Measurements from ENCODE around the gene GPC5. TPM values are rescaled to one million over a fixed set of nuclear protein-coding genes. Genes with fewer than 3 reads are reported as not detected.

Gene GPC5
- total RNA-seq, 1 donor from 2014 or later = 10.2 TPM

GRCh38 chr13:91701975-91702374 lies 303.6 kb downstream of the GPC5 start:
- no peak for TF ChIP-seq CTCF (IDR thresholded peaks at IDR 0.05; ENCODE audit: partially characterized antibody, unreplicated experiment)
- no peaks in the 10 kb centered on the region for H3K9me3 Mint-ChIP-seq (ENCODE audit: unreplicated experiment)
- H3K27ac Mint-ChIP-seq (ENCODE audit: unreplicated experiment) = no peak overlapping the region
- no peak overlapping the region for H3K4me3 Mint-ChIP-seq (ENCODE audit: unreplicated experiment)
- H3K36me3 Mint-ChIP-seq (ENCODE audit: unreplicated experiment) = no peaks in the 10 kb centered on the region
- no peaks in the 10 kb centered on the region for H3K27me3 Mint-ChIP-seq (ENCODE audit: unreplicated experiment)
- no peaks in the 10 kb centered on the region for H3K4me1 Mint-ChIP-seq (ENCODE audit: low read depth, unreplicated experiment)
- DNase-seq = no peak

GRCh38 chr13:91702411-91702810 lies 304.0 kb downstream of the GPC5 start:
- Mint-ChIP-seq H3K4me3 (ENCODE audit: unreplicated experiment) (no peak overlapping the region), H3K27ac (ENCODE audit: unreplicated experiment) (no peak overlapping the region), H3K4me1 (ENCODE audit: low read depth, unreplicated experiment) (no peaks in the 10 kb centered on the region), H3K36me3 (ENCODE audit: unreplicated experiment) (no peaks in the 10 kb centered on the region), H3K27me3 (ENCODE audit: unreplicated experiment) (no peaks in the 10 kb centered on the region), H3K9me3 (ENCODE audit: unreplicated experiment) (no peaks in the 10 kb centered on the region)
- TF ChIP-seq CTCF (IDR thresholded peaks at IDR 0.05; ENCODE audit: partially characterized antibody, unreplicated experiment) = no peak
- DNase-seq = no peak

DNA sequence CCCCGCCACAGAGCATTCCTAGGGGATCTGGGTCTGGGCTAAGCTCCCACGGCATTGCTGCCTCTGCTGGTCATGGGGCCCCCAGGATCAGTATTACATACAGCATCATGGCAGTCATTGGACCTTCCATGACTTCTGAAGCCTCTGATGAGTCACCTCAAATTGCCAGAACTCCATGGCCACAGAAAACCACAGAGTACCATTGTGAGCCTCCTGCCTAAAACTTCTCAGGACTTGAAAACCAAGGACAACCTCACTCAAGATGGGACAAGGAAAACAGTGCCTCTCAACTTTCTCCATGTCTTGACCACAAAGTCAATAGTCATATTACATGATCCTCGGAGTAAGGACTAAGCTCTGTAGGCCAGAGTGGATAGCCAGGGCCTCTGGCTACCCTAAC lies 306.0 kb downstream of the GPC5 start:
- Mint-ChIP-seq H3K27me3 (ENCODE audit: unreplicated experiment) (no peaks in the 10 kb centered on the region), H3K4me3 (ENCODE audit: unreplicated experiment) (no peak overlapping the region), H3K36me3 (ENCODE audit: unreplicated experiment) (no peaks in the 10 kb centered on the region), H3K27ac (ENCODE audit: unreplicated experiment) (no peak overlapping the region), H3K9me3 (ENCODE audit: unreplicated experiment) (no peaks in the 10 kb centered on the region), H3K4me1 (ENCODE audit: low read depth, unreplicated experiment) (no peaks in the 10 kb centered on the region)
- DNase-seq = no peak
- no peak for TF ChIP-seq CTCF (IDR thresholded peaks at IDR 0.05; ENCODE audit: partially characterized antibody, unreplicated experiment)

GRCh38 chr13:91708558-91708957 lies 310.1 kb downstream of the GPC5 start:
- Mint-ChIP-seq H3K4me3 (ENCODE audit: unreplicated experiment) (no peak overlapping the region), H3K4me1 (ENCODE audit: low read depth, unreplicated experiment) (no peaks in the 10 kb centered on the region), H3K9me3 (ENCODE audit: unreplicated experiment) (no peaks in the 10 kb centered on the region), H3K36me3 (ENCODE audit: unreplicated experiment) (no peaks in the 10 kb centered on the region), H3K27me3 (ENCODE audit: unreplicated experiment) (no peaks in the 10 kb centered on the region), H3K27ac (ENCODE audit: unreplicated experiment) (no peak overlapping the region)
- no peak for TF ChIP-seq CTCF (IDR thresholded peaks at IDR 0.05; ENCODE audit: partially characterized antibody, unreplicated experiment)
- DNase-seq = no peak

DNA sequence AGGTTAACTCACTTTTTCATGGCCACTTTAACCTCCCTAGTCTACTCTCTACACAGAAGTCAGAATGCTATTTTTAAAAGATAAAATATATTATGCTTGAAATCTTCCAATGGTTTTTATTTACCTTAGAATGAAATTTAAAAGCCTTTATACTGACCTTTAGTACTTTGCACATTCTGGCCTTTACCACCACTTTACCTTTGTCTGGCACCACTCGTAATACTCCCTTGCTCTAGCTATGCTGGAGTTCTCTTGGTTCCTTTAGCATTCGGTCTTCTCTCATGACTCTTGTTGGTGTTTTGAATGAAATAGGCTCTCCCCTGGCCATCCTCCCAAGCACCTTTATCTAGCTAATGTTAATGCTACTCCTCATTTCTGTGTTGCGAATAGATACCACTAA lies 310.8 kb downstream of the GPC5 start:
- Mint-ChIP-seq H3K9me3 (ENCODE audit: unreplicated experiment) (no peaks in the 10 kb centered on the region), H3K27me3 (ENCODE audit: unreplicated experiment) (no peaks in the 10 kb centered on the region), H3K4me3 (ENCODE audit: unreplicated experiment) (no peak overlapping the region), H3K36me3 (ENCODE audit: unreplicated experiment) (no peaks in the 10 kb centered on the region), H3K4me1 (ENCODE audit: low read depth, unreplicated experiment) (no peaks in the 10 kb centered on the region), H3K27ac (ENCODE audit: unreplicated experiment) (no peak overlapping the region)
- TF ChIP-seq CTCF (IDR thresholded peaks at IDR 0.05; ENCODE audit: partially characterized antibody, unreplicated experiment) = no peak
- no peak for DNase-seq

Data from glutamatergic neuron (in vitro differentiated cells).